Activated CD4-positive, alpha-beta T cell treated with anti-CD3 and anti-CD28 coated beads, Interleukin-2, amount 50 U/mL, for 24 hours (primary cell): Measurements from ENCODE around the gene RTL1.

Experiments used
- DNase-seq, 2 donors: peaks; one replicate each; pipeline ENCODE4 v3.0.0-alpha.2; 2020; ENCODE audit warnings: low read depth in 1 of 2, low spot score in 1 of 2

The RTL1 gene

DNA sequence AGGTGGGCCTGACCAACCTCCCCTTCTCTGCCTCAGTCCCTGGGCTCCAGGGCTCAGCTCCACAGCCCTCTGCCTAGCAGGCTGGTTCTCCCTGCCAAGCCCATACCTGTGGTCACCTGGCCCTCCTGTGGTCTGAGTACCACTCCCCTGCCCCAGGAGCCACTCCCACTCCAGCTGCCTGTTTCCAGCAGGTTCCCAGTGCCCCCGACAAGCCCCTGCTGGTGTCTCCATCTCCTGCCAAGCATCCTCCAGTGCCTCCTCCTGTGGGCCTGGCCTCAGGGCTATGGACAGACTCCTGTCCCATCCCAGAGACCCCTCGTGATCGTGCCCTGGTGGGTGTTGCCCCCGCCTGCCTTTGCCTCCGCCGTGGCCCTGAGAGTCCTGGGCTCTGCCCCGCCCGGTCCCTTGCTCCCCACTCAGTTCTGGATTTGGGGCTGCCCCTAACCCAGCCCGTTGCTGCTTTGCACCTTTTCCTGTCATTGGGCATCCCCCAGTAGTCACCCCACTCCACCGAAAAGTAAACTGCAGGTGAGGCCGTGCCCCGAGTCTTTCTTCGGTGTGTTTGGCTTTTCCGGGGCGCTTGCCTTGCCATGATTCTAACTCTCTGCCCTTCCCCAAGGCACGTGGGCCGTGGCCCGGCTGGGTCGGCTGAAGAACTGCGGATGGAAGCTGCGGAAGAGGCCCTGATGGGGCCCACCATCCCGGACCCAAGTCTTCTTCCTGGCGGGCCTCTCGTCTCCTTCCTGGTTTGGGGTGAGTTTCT, 67.8 kb downstream of the RTL1 start:
- no peak for DNase-seq

DNA sequence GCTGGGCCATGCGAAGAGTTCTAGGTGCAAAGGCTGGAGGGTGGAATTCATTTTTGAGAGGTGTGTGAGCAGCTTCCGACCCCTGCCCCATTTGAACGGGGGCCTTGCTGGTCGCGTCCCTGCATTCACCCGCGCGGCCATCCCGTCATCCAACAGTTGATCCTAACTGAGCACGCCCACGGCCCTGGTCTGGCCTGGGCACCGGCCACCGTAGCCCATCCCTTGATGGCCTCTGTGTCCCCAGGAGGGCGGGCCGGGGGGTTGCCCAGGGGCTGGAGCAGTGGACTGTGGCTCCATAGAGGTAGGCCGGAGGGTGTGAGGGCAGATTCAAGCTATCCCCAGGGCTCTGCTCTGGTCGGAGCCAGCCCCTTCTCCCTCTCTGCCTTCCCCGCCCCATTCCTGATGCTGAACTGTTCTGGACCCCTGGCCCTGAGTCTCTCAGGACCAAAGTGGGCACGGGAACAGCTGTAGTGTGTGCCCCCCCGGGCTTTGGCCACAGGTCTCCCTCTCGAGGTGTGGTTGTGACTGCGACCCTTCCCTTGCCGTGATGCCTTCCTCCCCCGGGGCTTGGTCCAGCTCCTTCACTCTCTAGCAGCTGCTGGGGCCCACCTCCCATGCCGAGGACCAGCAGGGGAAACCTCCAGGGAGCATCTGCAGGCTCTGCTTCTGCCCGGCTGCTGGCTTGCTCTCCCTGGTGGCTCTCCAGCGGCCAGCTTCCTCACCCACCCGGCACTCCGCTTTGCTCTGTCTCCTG, 68.6 kb downstream of the RTL1 start:
- no peak for DNase-seq

DNA sequence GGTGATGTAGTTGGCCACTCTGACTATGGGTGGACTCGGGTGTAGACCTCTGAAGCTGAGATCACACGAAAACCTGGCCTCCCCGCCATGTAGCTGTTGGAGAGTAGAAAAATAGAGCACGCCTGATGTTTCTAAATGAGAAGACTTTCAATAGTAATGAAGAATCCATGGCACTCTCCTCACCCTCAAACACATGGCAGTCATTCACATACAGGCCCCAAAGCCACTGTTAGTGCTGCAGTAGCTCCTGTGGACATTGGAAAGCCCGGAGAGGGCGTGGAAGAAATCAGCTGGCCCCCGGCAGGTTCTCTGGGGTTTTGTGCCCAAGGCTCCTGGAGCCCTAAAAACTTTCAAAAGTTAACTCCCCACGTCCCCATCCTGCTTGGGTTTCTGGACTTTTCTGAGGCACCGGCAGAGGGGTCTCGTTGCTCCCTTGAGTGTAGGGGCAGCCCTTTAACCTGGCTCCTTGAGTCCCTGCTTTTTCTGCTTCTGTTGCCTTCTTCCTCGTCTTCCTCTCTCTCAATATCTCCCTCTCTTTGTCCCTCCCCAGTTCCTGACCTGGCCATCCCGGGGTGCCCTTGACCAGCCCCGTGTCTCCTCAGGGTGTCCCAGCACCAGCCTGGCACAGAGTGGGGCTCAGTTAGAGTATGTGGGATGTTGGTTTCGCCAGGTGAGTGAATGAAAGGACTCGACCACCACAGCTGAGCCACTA, 69.3 kb downstream of the RTL1 start:
- no peak for DNase-seq

DNA sequence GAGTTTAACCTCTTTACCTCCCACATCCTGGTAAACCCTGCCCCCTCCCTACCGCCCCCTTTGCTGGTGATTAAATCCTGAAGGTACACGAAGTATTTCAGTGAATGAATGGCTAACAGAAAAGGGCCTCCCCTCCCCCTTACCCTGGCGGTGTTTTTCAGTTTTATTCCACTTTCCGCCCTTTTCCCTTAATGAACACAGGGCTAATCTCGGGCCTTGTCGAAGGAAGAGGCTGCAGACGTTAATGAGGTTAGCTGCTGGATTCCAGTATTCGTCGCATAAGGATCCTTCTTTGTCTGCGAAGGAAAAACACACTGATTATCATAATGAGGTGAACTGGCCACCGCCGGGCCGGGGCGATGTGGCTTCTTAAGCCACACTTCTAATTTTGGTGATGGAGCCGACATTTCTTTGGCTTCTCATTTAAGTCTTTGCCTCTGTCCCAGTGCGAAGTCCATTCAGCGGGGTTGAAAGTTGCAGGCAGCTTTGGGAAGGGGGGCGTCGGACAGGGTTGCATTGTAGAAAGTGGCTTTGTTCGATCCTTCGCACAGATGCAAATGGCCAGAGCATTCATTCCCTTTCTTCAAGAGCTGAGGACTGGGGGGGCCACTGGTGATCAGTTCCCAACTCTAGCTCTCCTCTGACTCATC, 71.1 kb downstream of the RTL1 start:
- DNase-seq = no peak

DNA sequence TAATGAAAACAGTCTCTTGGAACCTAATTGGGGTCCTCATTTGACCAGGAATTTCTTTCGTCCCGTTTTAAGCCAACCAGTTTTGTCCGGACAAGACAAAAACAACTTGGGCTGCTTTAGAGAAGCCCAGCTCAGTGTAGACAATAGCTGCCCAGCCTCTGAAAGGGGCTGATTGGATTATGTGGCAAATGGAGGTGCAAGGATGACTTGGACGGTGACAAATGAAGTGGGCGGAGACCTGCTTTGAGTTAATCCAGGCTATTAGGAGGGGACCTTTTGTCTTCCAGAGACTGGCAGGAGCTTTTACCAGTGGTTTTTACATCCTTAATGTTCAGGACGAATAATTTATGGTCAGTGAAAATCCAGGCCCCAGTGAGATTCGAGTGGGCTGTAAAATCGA, 72.8 kb downstream of the RTL1 start:
- DNase-seq = no peak
